Smooth muscle cell (in vitro differentiated cells): ENCODE measurements around the gene COL13A1. TPM values are rescaled to one million over a fixed set of nuclear protein-coding genes. Genes with fewer than 3 reads are reported as not detected.
A peak's percentile ranks its signal among the peaks of the same experiment; 100 is the strongest.

Experiments
- DNase-seq: peaks from one replicate; lab custom pipeline; 2025; ENCODE audit not compliant: unreplicated experiment; lab: John Stamatoyannopoulos, UW
- H2AFZ ChIP-seq: fragments of 200-600 bp; sonication (generic); 2 replicates; pipeline ENCODE4 v1.6.0; 2016; ENCODE audit warnings: antibody characterized with exemption, low read depth, mild to moderate bottlenecking
- H3F3A ChIP-seq: fragments of 200-600 bp; sonication (generic); 2 replicates; pipeline ENCODE4 v1.6.0; 2017; ENCODE audit warnings: antibody characterized with exemption, low read depth
- H3K27ac ChIP-seq: fragments of 200-600 bp; sonication (generic); 2 replicates; pipeline ENCODE4 v1.5.1; 2016; ENCODE audit warnings: low read depth, mild to moderate bottlenecking
- H3K27me3 ChIP-seq: fragments of 200-600 bp; sonication (generic); 2 replicates; pipeline ENCODE4 v1.6.1; 2016; ENCODE audit warnings: low read depth, mild to moderate bottlenecking
- H3K36me3 ChIP-seq: fragments of 200-600 bp; sonication (generic); 2 replicates; pipeline ENCODE4 v1.5.1; 2016; ENCODE audit warnings: low read depth
- H3K4me1 ChIP-seq: fragments of 200-600 bp; sonication (generic); 2 replicates; pipeline ENCODE4 v1.5.1; 2016; ENCODE audit warnings: low read depth
- H3K4me2 ChIP-seq: fragments of 200-600 bp; sonication (generic); 2 replicates; pipeline ENCODE4 v1.6.0; 2016; ENCODE audit warnings: mild to moderate bottlenecking
- H3K4me3 ChIP-seq: fragments of 200-600 bp; sonication (generic); 2 replicates; pipeline ENCODE4 v1.5.1; 2016; ENCODE audit warnings: mild to moderate bottlenecking
- H3K79me2 ChIP-seq: fragments of 200-600 bp; sonication (generic); 2 replicates; pipeline ENCODE4 v1.6.0; 2016; ENCODE audit warnings: low read depth, mild to moderate bottlenecking
- H3K9ac ChIP-seq: fragments of 200-600 bp; sonication (generic); 2 replicates; pipeline ENCODE4 v1.6.0; 2016; ENCODE audit warnings: low read depth
- H3K9me3 ChIP-seq: fragments of 200-600 bp; sonication (generic); replicated peaks from 2 replicates; pipeline ENCODE4 v1.5.1; 2016; ENCODE audit warnings: low read depth
- H4K20me1 ChIP-seq: fragments of 200-600 bp; sonication (generic); 2 replicates; pipeline ENCODE4 v1.6.0; 2016; ENCODE audit warnings: low read depth
- CTCF ChIP-seq: fragments of 200-600 bp; sonication (generic); IDR thresholded peaks from 2 replicates; pipeline ENCODE4 v1.5.1; 2017; ENCODE audit warnings: borderline replicate concordance, mild to moderate bottlenecking, antibody characterized with exemption; ENCODE audit not compliant: insufficient read depth, poor library complexity, severe bottlenecking
- WGBS: methylation state at CpG from one replicate; pipeline ENCODE4 v1.1.7; 2016; ENCODE audit warnings: low lambda C conversion rate; 5-methylcytosine and 5-hydroxymethylcytosine counted together
- polyA plus RNA-seq: library from polyadenylated mRNA; unstranded; fragments of >200 nt; fragmentation: Nextera tagmentation; extraction: Ambion mirVana; gene quantifications from 2 replicates; pipeline ENCODE4 v1.2.1, GENCODE V29; 2016
- total RNA-seq: library from RNA; depleted of rRNA; stranded (reverse); fragments of >200 nt; gene quantifications from 2 replicates; pipeline ENCODE4 v1.2.3, GENCODE V29; 2014

COL13A1 gene
- total and polyA plus RNA-seq, 2 experiments from 2014 or later, result 6.1 to 15.0 TPM

- Histone ChIP-seq H3F3A (peaks cover 17% of the 10 kb centered on the region), H3K79me2 (no peaks in the 10 kb centered on the region), H2AFZ (peak overlapping the region; percentile 65), H3K36me3 (no peaks in the 10 kb centered on the region), H3K4me1 (peaks cover 6% of the 10 kb centered on the region), H3K4me3 (no peak overlapping the region), H3K27me3 (no peaks in the 10 kb centered on the region), H3K27ac (peak overlapping the region; percentile 38), H3K4me2 (no peak overlapping the region), H3K9me3 (no peaks in the 10 kb centered on the region), H3K9ac (no peak overlapping the region), H4K20me1 (no peaks in the 10 kb centered on the region)
- 88% methylated on average over 5 of the region's 5 CpGs for WGBS
- no peak for DNase-seq
- TF ChIP-seq CTCF, result no peak
Observed at GRCh38 chr10:69757206-69757552, 44.5 kb upstream of the COL13A1 start.

GRCh38 chr10:69757553-69758309, 44.0 kb upstream of the COL13A1 start:
- peaks cover 6% of the 10 kb centered on the region for H3K4me1 ChIP-seq
- no peak for DNase-seq
- no peaks in the 10 kb centered on the region for H3K79me2 ChIP-seq
- H3K9me3 ChIP-seq, result no peaks in the 10 kb centered on the region
- no peaks in the 10 kb centered on the region for H4K20me1 ChIP-seq
- no peaks in the 10 kb centered on the region for H3K36me3 ChIP-seq
- H3F3A ChIP-seq, result peaks cover 17% of the 10 kb centered on the region
- peak overlapping the region; percentile 55 for H3K4me2 ChIP-seq
- 47% methylated on average over 10 of the region's 10 CpGs for WGBS
- H3K27ac ChIP-seq, result peak overlapping the region; percentile 38
- no peak overlapping the region for H3K9ac ChIP-seq
- peak overlapping the region; percentile 65 for H2AFZ ChIP-seq
- no peak overlapping the region for H3K4me3 ChIP-seq
- no peak for TF ChIP-seq CTCF
- H3K27me3 ChIP-seq, result no peaks in the 10 kb centered on the region

GRCh38 chr10:69758310-69758728, 43.4 kb upstream of the COL13A1 start:
- TF ChIP-seq CTCF, result no peak
- H3K27me3 ChIP-seq, result no peaks in the 10 kb centered on the region
- H3F3A ChIP-seq, result peaks cover 17% of the 10 kb centered on the region
- no peak overlapping the region for H3K9ac ChIP-seq
- no peaks in the 10 kb centered on the region for H3K36me3 ChIP-seq
- H4K20me1 ChIP-seq, result no peaks in the 10 kb centered on the region
- 97% methylated on average over 1 of the region's 1 CpG for WGBS
- H3K79me2 ChIP-seq, result no peaks in the 10 kb centered on the region
- H3K4me3 ChIP-seq, result no peak overlapping the region
- peak overlapping the region; percentile 55 for H3K4me2 ChIP-seq
- H3K9me3 ChIP-seq, result no peaks in the 10 kb centered on the region
- peaks cover 6% of the 10 kb centered on the region for H3K4me1 ChIP-seq
- no peak overlapping the region for H2AFZ ChIP-seq
- DNase-seq, result no peak
- peak overlapping the region; percentile 38 for H3K27ac ChIP-seq

- WGBS, result 77% methylated on average over 6 of the region's 6 CpGs
- Histone ChIP-seq H2AFZ (no peak overlapping the region), H3K27ac (no peak overlapping the region), H3K4me2 (no peak overlapping the region), H3K27me3 (no peaks in the 10 kb centered on the region), H3K9me3 (no peaks in the 10 kb centered on the region), H4K20me1 (no peaks in the 10 kb centered on the region), H3K4me1 (peaks cover 6% of the 10 kb centered on the region), H3K79me2 (no peaks in the 10 kb centered on the region), H3K36me3 (no peaks in the 10 kb centered on the region), H3K4me3 (no peak overlapping the region), H3F3A (peaks cover 17% of the 10 kb centered on the region), H3K9ac (no peak overlapping the region)
- no peak for TF ChIP-seq CTCF
- DNase-seq, result no peak
Observed at GRCh38 chr10:69759641-69760040, 42.1 kb upstream of the COL13A1 start.
